ENCODE data around the gene SCAF8.

The SCAF8 gene

DNA sequence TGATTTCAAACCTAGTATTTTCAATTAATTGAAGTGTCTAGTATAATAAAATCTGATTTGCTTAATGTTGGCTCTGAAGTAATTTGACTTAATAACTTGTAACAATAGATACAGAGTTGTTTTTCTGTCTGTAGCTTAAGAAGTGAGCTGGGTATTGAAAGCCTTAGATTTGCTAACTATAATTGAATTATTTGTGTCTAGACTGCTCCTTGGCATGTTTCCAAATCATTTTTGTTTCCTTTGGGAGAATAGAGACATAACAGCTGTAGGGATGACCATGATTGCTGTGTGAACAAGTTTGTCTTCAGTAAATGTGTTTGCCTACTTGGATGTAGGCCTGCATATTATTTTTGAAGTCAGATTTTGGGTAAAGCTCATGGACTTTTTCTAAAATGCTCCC, 115.4 kb downstream of the SCAF8 start:
- Histone ChIP-seq H3K9me3 (ENCODE audit: control insufficient read depth, low read length) (no peaks in the 10 kb centered on the region), H3K4me3 (ENCODE audit: low read length) (no peak overlapping the region), H3K9ac (ENCODE audit: low read length) (no peak overlapping the region), H3K36me3 (ENCODE audit: control insufficient read depth, insufficient read depth, low read length, severe bottlenecking) (peaks cover 6% of the 10 kb centered on the region), H3K4me1 (ENCODE audit: control insufficient read depth, insufficient read depth, low read length) (no peaks in the 10 kb centered on the region), H3K27me3 (replicated peaks; ENCODE audit: control insufficient read depth, insufficient read depth, low read length) (no peaks in the 10 kb centered on the region)
- DNase-seq (ENCODE audit: low read depth) = peak; percentile 42

GRCh38 chr6:154849475-154849874, 116.3 kb downstream of the SCAF8 start:
- DNase-seq (ENCODE audit: low read depth) = no peak

DNA sequence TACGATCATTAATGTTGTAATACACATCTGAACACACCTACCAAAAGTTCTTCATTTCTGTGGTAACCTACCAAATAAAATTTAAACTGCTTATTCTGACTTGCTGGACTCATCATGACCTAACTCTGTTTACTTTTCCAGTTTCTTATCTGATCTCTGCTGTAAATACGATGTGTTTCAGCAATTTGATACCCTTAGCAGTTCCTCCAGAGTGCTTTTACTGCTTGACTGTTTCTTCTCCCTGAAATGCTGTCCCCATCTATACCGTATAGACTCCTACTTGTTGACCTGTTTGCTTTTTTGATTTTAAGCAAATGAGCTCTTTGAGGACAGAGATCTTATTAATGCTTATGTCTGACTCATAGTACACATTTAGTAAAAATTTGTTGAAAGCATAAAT, 119.5 kb downstream of the SCAF8 start:
- peaks cover 6% of the 10 kb centered on the region for H3K36me3 ChIP-seq (ENCODE audit: control insufficient read depth, insufficient read depth, low read length, severe bottlenecking)
- H3K27me3 ChIP-seq (replicated peaks; ENCODE audit: control insufficient read depth, insufficient read depth, low read length) = no peaks in the 10 kb centered on the region
- H3K4me3 ChIP-seq (ENCODE audit: low read length) = no peak overlapping the region
- peak; percentile 52 for DNase-seq (ENCODE audit: low read depth)
- H3K4me1 ChIP-seq (ENCODE audit: control insufficient read depth, insufficient read depth, low read length) = no peaks in the 10 kb centered on the region
- no peak overlapping the region for H3K9ac ChIP-seq (ENCODE audit: low read length)
- no peaks in the 10 kb centered on the region for H3K9me3 ChIP-seq (ENCODE audit: control insufficient read depth, low read length)

More at GRCh38 chr6:154849475-154849874, 116.3 kb downstream of the SCAF8 start:
- Histone ChIP-seq H3K4me1 (ENCODE audit: control insufficient read depth, insufficient read depth, low read length) (no peaks in the 10 kb centered on the region), H3K36me3 (ENCODE audit: control insufficient read depth, insufficient read depth, low read length, severe bottlenecking) (peaks cover 6% of the 10 kb centered on the region), H3K9ac (ENCODE audit: low read length) (no peak overlapping the region), H3K9me3 (ENCODE audit: control insufficient read depth, low read length) (no peaks in the 10 kb centered on the region), H3K4me3 (ENCODE audit: low read length) (no peak overlapping the region), H3K27me3 (replicated peaks; ENCODE audit: control insufficient read depth, insufficient read depth, low read length) (no peaks in the 10 kb centered on the region)

DNA sequence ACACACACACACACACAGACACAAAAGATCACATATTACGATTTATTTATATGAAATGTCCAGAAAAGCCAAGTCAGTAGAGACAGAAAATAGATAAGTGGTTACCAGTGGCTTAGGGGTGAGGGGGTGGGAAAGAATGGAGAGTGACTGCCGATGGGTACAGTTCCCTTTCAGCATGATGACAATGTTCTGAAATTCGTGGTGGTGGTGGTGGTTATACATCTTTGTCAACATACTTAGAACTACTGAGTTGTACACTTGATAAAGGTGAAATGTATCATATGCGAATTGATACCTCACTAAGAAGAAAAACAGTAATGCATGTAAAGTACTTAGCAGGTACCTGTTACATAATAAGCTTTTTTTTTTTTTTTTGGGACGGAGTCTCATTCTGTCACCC, 124.3 kb downstream of the SCAF8 start:
- Histone ChIP-seq H3K36me3 (ENCODE audit: control insufficient read depth, insufficient read depth, low read length, severe bottlenecking) (peaks cover 6% of the 10 kb centered on the region), H3K4me3 (ENCODE audit: low read length) (no peak overlapping the region), H3K9ac (ENCODE audit: low read length) (no peak overlapping the region), H3K9me3 (ENCODE audit: control insufficient read depth, low read length) (no peaks in the 10 kb centered on the region), H3K4me1 (ENCODE audit: control insufficient read depth, insufficient read depth, low read length) (no peaks in the 10 kb centered on the region), H3K27me3 (replicated peaks; ENCODE audit: control insufficient read depth, insufficient read depth, low read length) (no peaks in the 10 kb centered on the region)
- no peak for DNase-seq (ENCODE audit: low read depth)

DNA sequence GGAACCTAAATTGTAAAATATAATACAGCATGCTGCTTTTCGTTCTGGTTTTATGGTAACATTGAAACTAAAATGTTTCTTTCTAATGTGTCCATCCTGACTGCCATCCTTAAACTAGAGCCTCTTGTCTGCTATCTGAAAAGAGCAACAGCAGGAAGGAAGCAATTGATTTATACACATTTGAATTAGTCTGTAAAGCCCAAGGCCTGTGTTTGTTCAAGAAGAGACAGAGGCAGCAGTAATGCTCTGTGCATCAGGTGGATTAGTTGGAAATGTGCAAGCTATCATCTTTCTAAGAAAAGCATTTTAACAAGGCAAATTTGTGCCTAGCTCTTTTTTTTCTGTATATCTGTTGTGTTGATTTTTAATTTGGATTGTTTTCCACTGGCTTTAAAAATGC, 128.6 kb downstream of the SCAF8 start:
- Histone ChIP-seq H3K36me3 (ENCODE audit: control insufficient read depth, insufficient read depth, low read length, severe bottlenecking) (peaks cover 4% of the 10 kb centered on the region), H3K9me3 (ENCODE audit: control insufficient read depth, low read length) (no peaks in the 10 kb centered on the region), H3K4me3 (ENCODE audit: low read length) (no peak overlapping the region), H3K27me3 (replicated peaks; ENCODE audit: control insufficient read depth, insufficient read depth, low read length) (no peaks in the 10 kb centered on the region), H3K4me1 (ENCODE audit: control insufficient read depth, insufficient read depth, low read length) (peaks cover 7% of the 10 kb centered on the region), H3K9ac (ENCODE audit: low read length) (no peak overlapping the region)
- DNase-seq (ENCODE audit: low read depth) = no peak

DNA sequence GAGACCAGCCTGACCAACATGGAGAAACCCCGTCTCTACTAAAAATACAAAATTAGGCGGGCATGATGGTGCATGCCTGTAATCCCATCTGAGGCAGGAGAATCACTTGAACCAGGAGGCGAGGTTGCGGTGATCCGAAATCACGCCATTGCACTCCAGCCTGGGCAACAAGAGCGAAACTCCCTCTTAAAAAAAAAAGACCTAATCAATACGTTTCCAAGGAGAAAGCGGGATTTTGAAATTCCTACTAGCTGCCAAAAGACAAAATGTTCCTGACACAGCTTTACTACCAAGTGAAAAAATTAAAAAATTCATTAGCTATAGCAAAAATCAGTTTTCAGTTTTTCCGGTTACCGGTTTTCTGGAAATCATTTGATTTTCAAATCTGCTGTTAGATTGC, 129.3 kb downstream of the SCAF8 start:
- Histone ChIP-seq H3K9ac (ENCODE audit: low read length) (no peak overlapping the region), H3K4me1 (ENCODE audit: control insufficient read depth, insufficient read depth, low read length) (peaks cover 7% of the 10 kb centered on the region), H3K9me3 (ENCODE audit: control insufficient read depth, low read length) (no peaks in the 10 kb centered on the region), H3K27me3 (replicated peaks; ENCODE audit: control insufficient read depth, insufficient read depth, low read length) (no peaks in the 10 kb centered on the region), H3K36me3 (ENCODE audit: control insufficient read depth, insufficient read depth, low read length, severe bottlenecking) (peaks cover 4% of the 10 kb centered on the region), H3K4me3 (ENCODE audit: low read length) (no peak overlapping the region)
- DNase-seq (ENCODE audit: low read depth) = no peak

- Histone ChIP-seq H3K4me3 (ENCODE audit: low read length) (no peak overlapping the region), H3K9ac (ENCODE audit: low read length) (no peak overlapping the region), H3K27me3 (replicated peaks; ENCODE audit: control insufficient read depth, insufficient read depth, low read length) (no peaks in the 10 kb centered on the region), H3K4me1 (ENCODE audit: control insufficient read depth, insufficient read depth, low read length) (peaks cover 7% of the 10 kb centered on the region), H3K9me3 (ENCODE audit: control insufficient read depth, low read length) (no peaks in the 10 kb centered on the region), H3K36me3 (ENCODE audit: control insufficient read depth, insufficient read depth, low read length, severe bottlenecking) (peaks cover 4% of the 10 kb centered on the region)
- DNase-seq (ENCODE audit: low read depth) = no peak
These were observed 130.8 kb downstream of the SCAF8 start for GRCh38 chr6:154864066-154864430.

DNA sequence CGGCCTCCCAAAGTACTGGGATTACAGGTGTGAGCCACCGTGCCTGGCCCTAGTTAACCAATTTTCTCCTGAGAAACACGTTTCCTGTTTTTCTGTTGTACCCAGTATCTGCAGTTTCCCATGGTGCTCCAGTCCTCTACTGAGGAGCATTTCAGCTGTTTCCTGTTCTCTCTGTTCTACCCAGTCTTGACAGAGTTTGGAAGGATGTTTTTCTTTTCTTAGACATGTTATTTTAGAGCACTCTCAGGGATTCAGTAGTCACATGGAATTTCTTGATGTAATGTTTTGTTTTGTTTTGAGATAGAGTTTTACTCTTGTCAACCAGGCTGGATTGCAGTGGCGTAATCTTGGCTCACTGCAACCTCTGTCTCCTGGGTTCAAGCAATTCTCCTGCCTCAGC, 132.1 kb downstream of the SCAF8 start:
- H3K27me3 ChIP-seq (replicated peaks; ENCODE audit: control insufficient read depth, insufficient read depth, low read length) = no peaks in the 10 kb centered on the region
- no peaks in the 10 kb centered on the region for H3K9me3 ChIP-seq (ENCODE audit: control insufficient read depth, low read length)
- peaks cover 4% of the 10 kb centered on the region for H3K36me3 ChIP-seq (ENCODE audit: control insufficient read depth, insufficient read depth, low read length, severe bottlenecking)
- no peak overlapping the region for H3K4me3 ChIP-seq (ENCODE audit: low read length)
- no peak overlapping the region for H3K9ac ChIP-seq (ENCODE audit: low read length)
- peaks cover 7% of the 10 kb centered on the region for H3K4me1 ChIP-seq (ENCODE audit: control insufficient read depth, insufficient read depth, low read length)
- no peak for DNase-seq (ENCODE audit: low read depth)

- Histone ChIP-seq H3K4me3 (ENCODE audit: low read length) (no peak overlapping the region), H3K9ac (ENCODE audit: low read length) (no peak overlapping the region), H3K4me1 (ENCODE audit: control insufficient read depth, insufficient read depth, low read length) (peaks cover 3% of the 10 kb centered on the region), H3K36me3 (ENCODE audit: control insufficient read depth, insufficient read depth, low read length, severe bottlenecking) (no peaks in the 10 kb centered on the region), H3K27me3 (replicated peaks; ENCODE audit: control insufficient read depth, insufficient read depth, low read length) (no peaks in the 10 kb centered on the region), H3K9me3 (ENCODE audit: control insufficient read depth, low read length) (no peaks in the 10 kb centered on the region)
- DNase-seq (ENCODE audit: low read depth) = peak; percentile 76
These were observed 135.0 kb downstream of the SCAF8 start for GRCh38 chr6:154868143-154868594.

- DNase-seq (ENCODE audit: low read depth) = no peak
- Histone ChIP-seq H3K9me3 (ENCODE audit: control insufficient read depth, low read length) (no peaks in the 10 kb centered on the region), H3K4me1 (ENCODE audit: control insufficient read depth, insufficient read depth, low read length) (peaks cover 13% of the 10 kb centered on the region), H3K9ac (ENCODE audit: low read length) (no peak overlapping the region), H3K4me3 (ENCODE audit: low read length) (no peak overlapping the region), H3K27me3 (replicated peaks; ENCODE audit: control insufficient read depth, insufficient read depth, low read length) (no peaks in the 10 kb centered on the region), H3K36me3 (ENCODE audit: control insufficient read depth, insufficient read depth, low read length, severe bottlenecking) (no peaks in the 10 kb centered on the region)
These were observed 139.4 kb downstream of the SCAF8 start for GRCh38 chr6:154872542-154873114.

- Histone ChIP-seq H3K36me3 (ENCODE audit: control insufficient read depth, insufficient read depth, low read length, severe bottlenecking) (no peaks in the 10 kb centered on the region), H3K9ac (ENCODE audit: low read length) (no peak overlapping the region), H3K4me3 (ENCODE audit: low read length) (no peak overlapping the region), H3K9me3 (ENCODE audit: control insufficient read depth, low read length) (no peaks in the 10 kb centered on the region), H3K4me1 (ENCODE audit: control insufficient read depth, insufficient read depth, low read length) (peaks cover 13% of the 10 kb centered on the region), H3K27me3 (replicated peaks; ENCODE audit: control insufficient read depth, insufficient read depth, low read length) (no peaks in the 10 kb centered on the region)
- no peak for DNase-seq (ENCODE audit: low read depth)
These were observed 140.3 kb downstream of the SCAF8 start for GRCh38 chr6:154873546-154873945.
